ENCODE data around the gene ZNF565.

DNA sequence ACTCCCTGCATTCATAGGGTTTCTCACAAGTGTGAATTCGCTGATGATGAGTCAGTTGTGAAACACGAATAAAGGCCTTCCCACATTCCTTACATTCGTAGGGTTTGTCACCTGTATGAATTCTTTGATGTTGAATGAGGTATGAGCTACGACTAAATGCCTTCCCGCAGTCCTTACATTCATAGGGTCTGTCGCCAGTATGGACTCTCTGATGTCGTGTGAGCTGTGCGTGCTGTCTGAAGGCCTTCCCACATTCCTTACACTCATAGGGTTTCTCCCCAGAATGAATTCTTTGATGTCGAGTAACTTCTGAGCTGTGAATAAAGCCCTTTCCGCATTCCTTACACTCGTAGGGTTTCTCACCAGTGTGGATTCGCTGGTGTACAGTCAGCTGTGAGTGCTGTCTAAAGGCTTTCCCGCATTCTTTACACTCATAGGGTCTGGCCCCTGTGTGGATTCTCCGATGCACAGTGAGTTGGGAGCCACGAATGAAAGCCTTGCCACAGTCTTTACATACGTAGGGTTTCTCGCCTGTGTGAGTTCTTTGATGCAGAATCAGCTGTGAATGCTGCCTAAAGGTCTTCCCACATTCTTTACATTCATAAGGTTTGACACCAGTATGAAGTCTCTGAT is 31.7 kb downstream of the ZNF565 start:
- TF ChIP-seq CTCF (IDR thresholded peaks at IDR 0.05) (no peak), ESRRA (IDR thresholded peaks at IDR 0.05; ENCODE audit: borderline replicate concordance, low read length) (no peak), CBX2 (IDR thresholded peaks at IDR 0.05; ENCODE audit: borderline replicate concordance, low read depth) (no peak), POLR2A (IDR thresholded peaks at IDR 0.05; ENCODE audit: low read length) (no peak), CEBPB (IDR thresholded peaks at IDR 0.05) (no peak), MYC (IDR thresholded peaks at IDR 0.05; ENCODE audit: borderline replicate concordance, low read length) (no peak), CHD4 (IDR thresholded peaks at IDR 0.05; ENCODE audit: borderline replicate concordance) (no peak), SREBF2 (IDR thresholded peaks at IDR 0.05) (no peak), CHD2 (IDR thresholded peaks at IDR 0.05; ENCODE audit: low read length, partially characterized antibody) (no peak), PHF8 (IDR thresholded peaks at IDR 0.05; ENCODE audit: borderline replicate concordance, low read depth) (no peak), HOXA7 (CRISPR knock-in tag; IDR thresholded peaks at IDR 0.05) (no peak)
- TF ChIP-seq, protein P1, sequence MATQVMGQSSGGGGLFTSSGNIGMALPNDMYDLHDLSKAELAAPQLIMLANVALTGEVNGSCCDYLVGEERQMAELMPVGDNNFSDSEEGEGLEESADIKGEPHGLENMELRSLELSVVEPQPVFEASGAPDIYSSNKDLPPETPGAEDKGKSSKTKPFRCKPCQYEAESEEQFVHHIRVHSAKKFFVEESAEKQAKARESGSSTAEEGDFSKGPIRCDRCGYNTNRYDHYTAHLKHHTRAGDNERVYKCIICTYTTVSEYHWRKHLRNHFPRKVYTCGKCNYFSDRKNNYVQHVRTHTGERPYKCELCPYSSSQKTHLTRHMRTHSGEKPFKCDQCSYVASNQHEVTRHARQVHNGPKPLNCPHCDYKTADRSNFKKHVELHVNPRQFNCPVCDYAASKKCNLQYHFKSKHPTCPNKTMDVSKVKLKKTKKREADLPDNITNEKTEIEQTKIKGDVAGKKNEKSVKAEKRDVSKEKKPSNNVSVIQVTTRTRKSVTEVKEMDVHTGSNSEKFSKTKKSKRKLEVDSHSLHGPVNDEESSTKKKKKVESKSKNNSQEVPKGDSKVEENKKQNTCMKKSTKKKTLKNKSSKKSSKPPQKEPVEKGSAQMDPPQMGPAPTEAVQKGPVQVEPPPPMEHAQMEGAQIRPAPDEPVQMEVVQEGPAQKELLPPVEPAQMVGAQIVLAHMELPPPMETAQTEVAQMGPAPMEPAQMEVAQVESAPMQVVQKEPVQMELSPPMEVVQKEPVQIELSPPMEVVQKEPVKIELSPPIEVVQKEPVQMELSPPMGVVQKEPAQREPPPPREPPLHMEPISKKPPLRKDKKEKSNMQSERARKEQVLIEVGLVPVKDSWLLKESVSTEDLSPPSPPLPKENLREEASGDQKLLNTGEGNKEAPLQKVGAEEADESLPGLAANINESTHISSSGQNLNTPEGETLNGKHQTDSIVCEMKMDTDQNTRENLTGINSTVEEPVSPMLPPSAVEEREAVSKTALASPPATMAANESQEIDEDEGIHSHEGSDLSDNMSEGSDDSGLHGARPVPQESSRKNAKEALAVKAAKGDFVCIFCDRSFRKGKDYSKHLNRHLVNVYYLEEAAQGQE (IDR thresholded peaks at IDR 0.05) = no peak
- TF ChIP-seq, protein P2, sequence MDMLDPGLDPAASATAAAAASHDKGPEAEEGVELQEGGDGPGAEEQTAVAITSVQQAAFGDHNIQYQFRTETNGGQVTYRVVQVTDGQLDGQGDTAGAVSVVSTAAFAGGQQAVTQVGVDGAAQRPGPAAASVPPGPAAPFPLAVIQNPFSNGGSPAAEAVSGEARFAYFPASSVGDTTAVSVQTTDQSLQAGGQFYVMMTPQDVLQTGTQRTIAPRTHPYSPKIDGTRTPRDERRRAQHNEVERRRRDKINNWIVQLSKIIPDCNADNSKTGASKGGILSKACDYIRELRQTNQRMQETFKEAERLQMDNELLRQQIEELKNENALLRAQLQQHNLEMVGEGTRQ (IDR thresholded peaks at IDR 0.05) = no peak

Data from A549 (cell line).